ENCODE measurements around the gene MDN1. TPM values are rescaled to one million over a fixed set of nuclear protein-coding genes. Genes with fewer than 3 reads are reported as not detected.

The MDN1 gene, protein sequence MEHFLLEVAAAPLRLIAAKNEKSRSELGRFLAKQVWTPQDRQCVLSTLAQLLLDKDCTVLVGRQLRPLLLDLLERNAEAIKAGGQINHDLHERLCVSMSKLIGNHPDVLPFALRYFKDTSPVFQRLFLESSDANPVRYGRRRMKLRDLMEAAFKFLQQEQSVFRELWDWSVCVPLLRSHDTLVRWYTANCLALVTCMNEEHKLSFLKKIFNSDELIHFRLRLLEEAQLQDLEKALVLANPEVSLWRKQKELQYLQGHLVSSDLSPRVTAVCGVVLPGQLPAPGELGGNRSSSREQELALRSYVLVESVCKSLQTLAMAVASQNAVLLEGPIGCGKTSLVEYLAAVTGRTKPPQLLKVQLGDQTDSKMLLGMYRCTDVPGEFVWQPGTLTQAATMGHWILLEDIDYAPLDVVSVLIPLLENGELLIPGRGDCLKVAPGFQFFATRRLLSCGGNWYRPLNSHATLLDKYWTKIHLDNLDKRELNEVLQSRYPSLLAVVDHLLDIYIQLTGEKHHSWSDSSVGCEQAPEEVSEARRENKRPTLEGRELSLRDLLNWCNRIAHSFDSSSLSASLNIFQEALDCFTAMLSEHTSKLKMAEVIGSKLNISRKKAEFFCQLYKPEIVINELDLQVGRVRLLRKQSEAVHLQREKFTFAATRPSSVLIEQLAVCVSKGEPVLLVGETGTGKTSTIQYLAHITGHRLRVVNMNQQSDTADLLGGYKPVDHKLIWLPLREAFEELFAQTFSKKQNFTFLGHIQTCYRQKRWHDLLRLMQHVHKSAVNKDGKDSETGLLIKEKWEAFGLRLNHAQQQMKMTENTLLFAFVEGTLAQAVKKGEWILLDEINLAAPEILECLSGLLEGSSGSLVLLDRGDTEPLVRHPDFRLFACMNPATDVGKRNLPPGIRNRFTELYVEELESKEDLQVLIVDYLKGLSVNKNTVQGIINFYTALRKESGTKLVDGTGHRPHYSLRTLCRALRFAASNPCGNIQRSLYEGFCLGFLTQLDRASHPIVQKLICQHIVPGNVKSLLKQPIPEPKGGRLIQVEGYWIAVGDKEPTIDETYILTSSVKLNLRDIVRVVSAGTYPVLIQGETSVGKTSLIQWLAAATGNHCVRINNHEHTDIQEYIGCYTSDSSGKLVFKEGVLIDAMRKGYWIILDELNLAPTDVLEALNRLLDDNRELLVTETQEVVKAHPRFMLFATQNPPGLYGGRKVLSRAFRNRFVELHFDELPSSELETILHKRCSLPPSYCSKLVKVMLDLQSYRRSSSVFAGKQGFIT (N-terminal part only)
- 25.9 and 32.5 TPM in 2 replicates for total RNA-seq

GRCh38 chr6:89819336-89820130 lies at the start of gene MDN1:
MDN1 (minus strand) TSS chr6:89819794; CDS start chr6:89819607, 187 bp downstream.

GRCh38 chr6:89829472-89830169 lies 10.0 kb upstream of the MDN1 start, which contains the start of gene CASP8AP2:
CASP8AP2 (plus strand) TSS chr6:89829880.

DNA sequence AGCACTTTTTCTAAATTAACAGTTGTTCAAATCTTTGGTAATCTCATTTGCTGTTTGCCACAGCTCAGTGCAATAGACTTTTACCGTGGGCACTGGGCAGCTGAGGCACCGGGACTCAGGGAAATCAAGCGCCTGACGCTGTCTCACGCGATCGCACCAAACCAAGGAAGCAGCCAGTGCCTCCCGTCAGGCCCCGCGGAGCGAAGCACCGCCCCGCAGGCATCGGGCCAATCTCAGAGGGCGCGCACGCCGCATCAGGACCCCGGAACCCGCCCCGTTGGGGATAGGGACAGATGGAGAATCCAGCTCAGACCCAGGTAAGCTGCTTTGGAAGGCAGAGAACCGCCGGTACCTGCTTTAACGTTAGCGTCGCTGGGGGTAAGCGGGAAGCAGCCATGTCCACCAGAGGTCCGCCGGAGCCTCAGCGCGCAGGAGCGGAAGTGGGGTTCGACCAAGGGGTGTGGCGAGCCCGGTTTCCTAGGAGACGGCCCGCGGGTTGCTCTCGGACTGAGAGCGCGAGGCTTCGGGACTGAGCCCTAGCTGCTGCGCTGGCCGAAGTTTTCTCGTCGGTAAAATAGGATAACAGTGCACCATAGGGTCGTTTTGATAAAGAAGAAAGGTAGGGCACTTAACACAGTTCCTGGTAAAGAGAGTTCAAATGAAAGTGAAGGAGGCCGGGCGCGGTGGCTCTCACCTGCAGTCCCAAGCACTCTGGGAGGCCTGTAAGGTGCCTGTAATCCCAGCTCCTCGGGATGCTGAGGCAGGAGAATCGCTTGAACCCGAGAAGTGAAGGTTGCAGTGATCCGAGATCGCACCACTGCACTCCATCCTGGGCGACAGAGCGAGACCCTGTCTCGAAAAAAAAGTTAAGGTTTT lies 181.0 kb downstream of the MDN1 start, which contains the start of gene LYRM2:
TSS of gene LYRM2 (minus strand) at position 428 of the 876 bp plus-strand sequence. CDS start at position 397, 31 bp downstream.

Other genes starting within 250 kb of the MDN1 start
- gene LYRM2, start 181.0 kb downstream of the MDN1 start, total RNA-seq: 32.2 and 37.3 TPM in 2 replicates
- 15.6 and 20.8 TPM in 2 replicates for gene CASP8AP2, start 10.1 kb upstream of the MDN1 start, total RNA-seq
- not detected in 2 replicates for gene GJA10, start 74.7 kb upstream of the MDN1 start, total RNA-seq

Data from uterine smooth muscle cell (primary cell).